Psoas muscle (tissue), 8 donors: ENCODE data around the gene VSNL1. TPM values are rescaled to one million over a fixed set of nuclear protein-coding genes. Genes with fewer than 3 reads are reported as not detected.

ENCODE experiments used
- ATAC-seq, 4 donors: fragments of 200-7000 bp; cut with Tn5 transposase; one replicate each; pipeline ENCODE4 v1.9.1; 2020; ENCODE audit warnings: moderate library complexity in 3 of 4, mild to moderate bottlenecking in 2 of 4
- DNase-seq, 2 donors: peaks; one replicate each; pipeline ENCODE4 v3.0.0-alpha.2; 2020
- H3K27ac ChIP-seq: fragments of 200-600 bp; one replicate; pipeline ENCODE4 v1.8.0; 2022
- H3K27me3 ChIP-seq, 3 donors: fragments of 200-600 bp in 1 of 3; one replicate each; pipeline versions ENCODE4 v1.6.1 to v1.8.0; 2013 to 2022; ENCODE audit warnings: low read length in 2 of 3, mild to moderate bottlenecking in 2 of 3, moderate library complexity in 1 of 3; ENCODE audit not compliant: insufficient read depth in 3 of 3
- H3K36me3 ChIP-seq, 2 donors: fragments of 200-600 bp in 1 of 2; one replicate each; pipeline versions ENCODE4 v1.6.1 to v1.8.0; 2013 to 2022; ENCODE audit warnings: low read depth in 1 of 2, mild to moderate bottlenecking in 1 of 2, moderate library complexity in 1 of 2; ENCODE audit not compliant: insufficient read depth in 1 of 2
- H3K4me1 ChIP-seq: fragments of 200-600 bp; one replicate; pipeline ENCODE4 v1.8.0; 2022
- H3K4me3 ChIP-seq: fragments of 200-600 bp; one replicate; pipeline ENCODE4 v1.8.0; 2022; ENCODE audit warnings: mild to moderate bottlenecking
- H3K9me3 ChIP-seq: fragments of 200-600 bp; one replicate; pipeline ENCODE4 v1.8.0; 2022
- CTCF ChIP-seq: fragments of 200-600 bp; IDR thresholded peaks from one replicate; pipeline ENCODE4 v1.8.0; 2022; ENCODE audit warnings: antibody characterized with exemption
- WGBS, 3 donors: extraction: QIAGEN DNeasy Blood & Tissue Kit; methylation state at CpG; one replicate each; pipeline versions ENCODE4 v1.1.6 to v1.1.7; 2013; 5-methylcytosine and 5-hydroxymethylcytosine counted together
- intact Hi-C, 2 donors: fragments of 100-400 bp; cut with DNase I; formaldehyde crosslinking; loops; one replicate each; pipeline versions ENCODE4 v1.11.0 to v1.14.2; 2022
- polyA plus RNA-seq, 3 donors: library from polyadenylated mRNA; stranded (reverse); fragments of 200-250 nt; gene quantifications; one replicate each; pipeline ENCODE4 v1.2.3, GENCODE V29; 2013
- total RNA-seq, 4 donors: library from RNA; stranded (reverse); fragmentation: NEBNext Ultra II Directional in 2 of 4; extraction: Animal tissue kit (Norgen Biotek cat#: 25700) in 2 of 4; gene quantifications; one replicate each; pipeline versions ENCODE4 v1.2.1 to v1.2.4, GENCODE V29; 2021 to 2023
- donor health status: healthy with polysubstance abuse.
- donor health status: DM: no; HTN: no; CAD: no; lungs with moderate emphysema.
- donor health status: Bipolar disorder and iron deficiency.
- donor health status: healthy.
- donor health status: DM: yes; HTN: yes; CAD: no.
- donor health status: DM: no; HTN: no; CAD: no.
- donor health status: DM: no; HTN: no; CAD: no.
- donor health status: DM: yes; HTN: yes; CAD: no.

Gene VSNL1
- total and polyA plus RNA-seq, 7 donors: 0.05 to 0.52 (median 0.19) TPM; not detected in 3

- H3K27me3 ChIP-seq: no peaks in the 10 kb centered on the region
- DNase-seq (no peak), ATAC-seq (no peak)
Observed at GRCh38 chr2:17630089-17630488, 89.6 kb downstream of the VSNL1 start.

GRCh38 chr2:17634997-17635396, 94.5 kb downstream of the VSNL1 start:
- TF ChIP-seq CTCF: no peak
- ATAC-seq: no peak
- Histone ChIP-seq H3K27ac (no peak overlapping the region), H3K4me3 (no peak overlapping the region), H3K36me3 (no peaks in the 10 kb centered on the region), H3K9me3 (no peaks in the 10 kb centered on the region), H3K27me3 (no peaks in the 10 kb centered on the region), H3K4me1 (no peaks in the 10 kb centered on the region)
- intact Hi-C loops: no loop called here
- DNase-seq: no peak
- WGBS, 3 donors: 30 to 33% (median 33%) methylated on average over 4 of the region's 4 CpGs

More at GRCh38 chr2:17630089-17630488, 89.6 kb downstream of the VSNL1 start:
- no peak for TF ChIP-seq CTCF
- H3K9me3 ChIP-seq: no peaks in the 10 kb centered on the region
- no peaks in the 10 kb centered on the region for H3K36me3 ChIP-seq
- no peak overlapping the region for H3K27ac ChIP-seq
- intact Hi-C loops: no loop called here
- 92 to 96% (median 93%) methylated on average over 4 of the region's 4 CpGs for WGBS, 3 donors
- no peaks in the 10 kb centered on the region for H3K4me1 ChIP-seq
- no peak overlapping the region for H3K4me3 ChIP-seq

- no peak for TF ChIP-seq CTCF
- H3K9me3 ChIP-seq: no peaks in the 10 kb centered on the region
- ATAC-seq (no peak), DNase-seq (no peak)
- WGBS, 3 donors: 93 to 98% (median 93%) methylated on average over 3 of the region's 3 CpGs
- H3K4me3 ChIP-seq: no peak overlapping the region
- H3K27ac ChIP-seq: no peak overlapping the region
- intact Hi-C loops: no loop called here
- no peaks in the 10 kb centered on the region for H3K27me3 ChIP-seq
- H3K36me3 ChIP-seq: no peaks in the 10 kb centered on the region
- H3K4me1 ChIP-seq: no peaks in the 10 kb centered on the region
Observed at GRCh38 chr2:17636257-17636656, 95.8 kb downstream of the VSNL1 start.

GRCh38 chr2:17637131-17637906, 96.8 kb downstream of the VSNL1 start:
- ATAC-seq (no peak), DNase-seq (no peak)
- no peak overlapping the region for H3K4me3 ChIP-seq
- no peaks in the 10 kb centered on the region for H3K4me1 ChIP-seq
- TF ChIP-seq CTCF: no peak
- intact Hi-C loops: no loop called here
- 73 to 75% (median 74%) methylated on average over 8 of the region's 8 CpGs for WGBS, 3 donors
- no peaks in the 10 kb centered on the region for H3K27me3 ChIP-seq
- no peaks in the 10 kb centered on the region for H3K36me3 ChIP-seq
- H3K9me3 ChIP-seq: no peaks in the 10 kb centered on the region
- no peak overlapping the region for H3K27ac ChIP-seq
